Pancreas (tissue), 10 donors: Measurements from ENCODE around the gene LYPD6B. TPM values are rescaled to one million over a fixed set of nuclear protein-coding genes. Genes with fewer than 3 reads are reported as not detected.

Experiments used
- ATAC-seq, 4 donors: fragments of 200-7000 bp; cut with Tn5 transposase; one replicate each; pipeline versions ENCODE4 v1.8.0 to v1.9.1; 2020; ENCODE audit warnings: mild to moderate bottlenecking in 4 of 4, moderate library complexity in 4 of 4
- DNase-seq, 6 donors: peaks; one replicate each; pipeline ENCODE4 v3.0.0-alpha.2; 2020
- FAIRE-seq: peaks from 2 replicates; lab custom pipeline; 2012; peaks lifted over from hg19 to GRCh38; lab: Jason Lieb, UNC
- H3K27ac ChIP-seq, 4 donors: fragments of 200-600 bp; sonication (generic); 1 replicate in 3 of 4; 2 replicates in 1 of 4; pipeline versions ENCODE4 v1.5.0 to v1.8.0; 2020
- H3K27me3 ChIP-seq, 4 donors: fragments of 200-600 bp; one replicate each; pipeline ENCODE4 v1.8.0; 2021
- H3K36me3 ChIP-seq, 3 donors: fragments of 200-600 bp; sonication (generic) in 1 of 3; one replicate each; pipeline versions ENCODE4 v1.5.0 to v1.8.0; 2020 to 2021
- H3K4me1 ChIP-seq, 3 donors: fragments of 200-600 bp; one replicate each; pipeline ENCODE4 v1.8.0; 2021
- H3K4me3 ChIP-seq, 4 donors: fragments of 200-600 bp; sonication (generic) in 2 of 4; one replicate each; pipeline versions ENCODE4 v1.5.0 to v1.8.0; 2020 to 2021
- H3K9me3 ChIP-seq, 4 donors: fragments of 200-600 bp; one replicate each; pipeline ENCODE4 v1.8.0; 2021
- WGBS, 2 donors: extraction: QIAGEN DNeasy Blood & Tissue Kit; methylation state at CpG; one replicate each; pipeline ENCODE4 v1.1.7; 2013; 5-methylcytosine and 5-hydroxymethylcytosine counted together
- intact Hi-C, 3 donors: fragments of 100-400 bp; cut with DNase I; formaldehyde crosslinking; loops; one replicate each; pipeline versions ENCODE4 v1.11.1 to v1.14.2; 2022
- polyA plus RNA-seq, 2 donors: library from polyadenylated mRNA; stranded (reverse); fragments of 200-250 nt; gene quantifications; one replicate each; pipeline ENCODE4 v1.2.3, GENCODE V29; 2013
- total RNA-seq, 6 donors: library from RNA; stranded (reverse); fragmentation: NEBNext Ultra II Directional in 4 of 6; extraction: Animal tissue kit (Norgen Biotek cat#: 25700) in 4 of 6; gene quantifications; one replicate each; pipeline versions ENCODE4 v1.2.1 to v1.2.4, GENCODE V29; 2021 to 2023
- TF ChIP-seq, protein P1 (sequence below), 4 donors: fragments of 200-600 bp; sonication (generic) in 3 of 4; IDR thresholded peaks; one replicate each; pipeline versions ENCODE4 v1.5.0 to v1.8.0; 2021; ENCODE audit warnings: antibody characterized with exemption in 4 of 4
- donor health status: healthy with polysubstance abuse.
- donor health status: DM: no; HTN: no; CAD: no; lungs with moderate emphysema.
- donor health status: DM: no; HTN: no; CAD: no.
- donor health status: control.
- donor health status: control.
- donor health status: Bipolar disorder and iron deficiency.
- donor health status: DM: yes; HTN: yes; CAD: no.
- donor health status: DM: no; HTN: no; CAD: no.
- donor health status: DM: no; HTN: no; CAD: no.
- donor health status: DM: yes; HTN: yes; CAD: no.

LYPD6B gene
- total and polyA plus RNA-seq, 8 donors: 3.0 to 8.1 (median 4.6) TPM

DNA sequence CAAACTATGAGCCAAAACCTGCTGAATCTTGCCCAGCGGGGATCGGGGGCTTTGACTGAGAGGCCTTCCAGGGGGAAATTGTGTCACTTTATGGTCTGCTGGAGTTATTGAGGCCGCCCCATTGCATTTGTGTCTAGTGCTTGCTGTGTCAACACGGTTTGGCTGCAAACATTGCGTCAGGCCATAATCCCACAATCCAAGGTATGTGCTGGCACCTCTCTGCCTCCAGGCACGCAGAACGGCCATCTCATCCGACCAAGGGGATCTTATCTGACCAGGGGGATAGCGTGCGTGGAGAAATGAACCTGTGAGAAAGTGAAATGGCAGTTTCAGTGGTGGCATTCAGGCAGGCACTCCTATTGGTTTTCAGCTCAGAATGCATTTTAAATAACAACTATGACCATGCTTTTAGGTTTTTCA is 18.1 kb upstream of the LYPD6B start:
- Histone ChIP-seq H3K27me3 (no peaks in the 10 kb centered on the region), H3K4me3 (no peak overlapping the region), H3K4me1 (no peaks in the 10 kb centered on the region), H3K36me3 (no peaks in the 10 kb centered on the region), H3K27ac (no peak overlapping the region), H3K9me3 (no peaks in the 10 kb centered on the region)
- FAIRE-seq: no peak
- intact Hi-C loops: loop anchor here in 1 of 3 donors (5.0 kb wide), 1 partner anchor 547 kb away; no protein-coding TSS in a partner anchor
- ATAC-seq: peak in 2 of 4 donors; percentile 28 to 34
- TF ChIP-seq, protein P1, sequence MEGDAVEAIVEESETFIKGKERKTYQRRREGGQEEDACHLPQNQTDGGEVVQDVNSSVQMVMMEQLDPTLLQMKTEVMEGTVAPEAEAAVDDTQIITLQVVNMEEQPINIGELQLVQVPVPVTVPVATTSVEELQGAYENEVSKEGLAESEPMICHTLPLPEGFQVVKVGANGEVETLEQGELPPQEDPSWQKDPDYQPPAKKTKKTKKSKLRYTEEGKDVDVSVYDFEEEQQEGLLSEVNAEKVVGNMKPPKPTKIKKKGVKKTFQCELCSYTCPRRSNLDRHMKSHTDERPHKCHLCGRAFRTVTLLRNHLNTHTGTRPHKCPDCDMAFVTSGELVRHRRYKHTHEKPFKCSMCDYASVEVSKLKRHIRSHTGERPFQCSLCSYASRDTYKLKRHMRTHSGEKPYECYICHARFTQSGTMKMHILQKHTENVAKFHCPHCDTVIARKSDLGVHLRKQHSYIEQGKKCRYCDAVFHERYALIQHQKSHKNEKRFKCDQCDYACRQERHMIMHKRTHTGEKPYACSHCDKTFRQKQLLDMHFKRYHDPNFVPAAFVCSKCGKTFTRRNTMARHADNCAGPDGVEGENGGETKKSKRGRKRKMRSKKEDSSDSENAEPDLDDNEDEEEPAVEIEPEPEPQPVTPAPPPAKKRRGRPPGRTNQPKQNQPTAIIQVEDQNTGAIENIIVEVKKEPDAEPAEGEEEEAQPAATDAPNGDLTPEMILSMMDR (IDR thresholded peaks at IDR 0.05): no peak
- WGBS, 2 donors: 73 to 76% methylated on average over 10 of the region's 10 CpGs
- no peak for DNase-seq

DNA sequence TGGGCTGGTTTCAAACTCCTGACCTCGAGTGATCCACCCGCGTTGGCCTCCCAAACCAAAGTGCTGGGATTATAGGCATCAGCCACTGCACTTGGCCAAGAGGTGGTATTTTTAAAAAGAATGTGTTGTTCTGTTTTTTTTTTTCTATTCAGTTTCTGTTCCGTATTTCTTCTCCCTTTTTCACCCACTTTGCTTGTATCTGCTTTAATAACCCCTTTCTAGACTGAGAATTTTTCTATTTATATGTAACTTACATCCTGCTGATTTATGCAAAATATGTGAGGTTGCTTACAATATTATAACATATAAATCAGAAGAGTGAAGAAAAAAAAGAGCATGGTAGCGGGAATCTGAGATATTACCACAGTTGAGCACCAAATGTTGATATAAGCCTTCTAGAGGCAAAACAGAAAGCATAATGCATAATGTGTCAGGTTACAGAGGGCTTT is 17.2 kb upstream of the LYPD6B start:
- FAIRE-seq: no peak
- intact Hi-C loops: loop anchor here in 1 of 3 donors (5.0 kb wide), 1 partner anchor 546 kb away; no protein-coding TSS in a partner anchor

DNA sequence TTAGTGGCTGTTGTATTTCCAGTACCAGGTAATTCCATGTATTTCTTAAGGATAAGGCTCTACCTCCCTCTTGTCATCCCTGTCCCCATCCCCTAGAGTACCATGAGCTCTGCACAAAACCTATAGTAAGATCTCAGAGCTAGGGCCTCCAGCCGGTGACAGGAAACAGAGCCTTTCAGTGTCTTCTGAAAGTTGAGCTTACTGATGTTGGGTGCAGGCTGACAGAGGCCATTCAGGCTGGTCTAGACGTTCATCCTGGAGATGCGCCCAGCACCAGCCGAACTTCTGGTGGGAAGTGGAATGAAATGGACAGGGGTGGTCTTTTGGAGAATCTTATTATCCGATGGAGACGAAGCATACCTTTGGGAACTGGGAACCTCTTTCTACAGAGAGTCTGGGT is 16.7 kb upstream of the LYPD6B start:
- FAIRE-seq: no peak
- TF ChIP-seq, protein P1 (IDR thresholded peaks at IDR 0.05): no peak

More for the DNA sequence above, 17.2 kb upstream of the LYPD6B start:
- DNase-seq (no peak), ATAC-seq (no peak)
- Histone ChIP-seq H3K4me1 (no peaks in the 10 kb centered on the region), H3K36me3 (no peaks in the 10 kb centered on the region), H3K27ac (no peak overlapping the region), H3K9me3 (no peaks in the 10 kb centered on the region), H3K27me3 (no peaks in the 10 kb centered on the region), H3K4me3 (no peak overlapping the region)
- 92 to 94% methylated on average over 5 of the region's 5 CpGs for WGBS, 2 donors
- TF ChIP-seq, protein P1 (IDR thresholded peaks at IDR 0.05): no peak

DNA sequence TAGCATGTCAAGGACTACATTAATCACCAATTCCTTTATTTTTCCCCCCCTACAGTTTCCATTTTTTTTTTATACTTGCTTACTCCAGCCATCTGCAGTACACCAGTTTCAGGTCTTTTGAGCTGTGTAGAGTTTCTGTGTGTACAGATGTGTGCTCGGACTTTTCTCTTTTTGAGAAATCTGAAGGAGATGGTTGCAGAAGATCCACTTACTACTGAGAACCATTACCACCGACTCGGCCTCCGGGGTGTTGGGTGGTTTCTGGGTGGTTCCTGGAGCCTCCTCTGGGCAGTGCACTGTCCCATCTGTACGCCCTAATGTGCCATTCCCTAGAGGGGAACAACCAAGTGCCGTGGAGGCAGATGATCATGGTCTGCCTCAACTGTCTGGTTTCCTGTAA is 15.4 kb upstream of the LYPD6B start:
- Histone ChIP-seq H3K9me3 (no peaks in the 10 kb centered on the region), H3K27ac (no peak overlapping the region), H3K4me3 (no peak overlapping the region), H3K27me3 (no peaks in the 10 kb centered on the region), H3K36me3 (no peaks in the 10 kb centered on the region), H3K4me1 (no peaks in the 10 kb centered on the region)
- 94 to 100% methylated on average over 6 of the region's 6 CpGs for WGBS, 2 donors
- TF ChIP-seq, protein P1 (IDR thresholded peaks at IDR 0.05): no peak
- intact Hi-C loops: loop anchor here in 1 of 3 donors (5.0 kb wide), 1 partner anchor 544 kb away; no protein-coding TSS in a partner anchor
- ATAC-seq (no peak), DNase-seq (no peak), FAIRE-seq (no peak)

More for the DNA sequence above, 16.7 kb upstream of the LYPD6B start:
- Histone ChIP-seq H3K4me3 (no peak overlapping the region), H3K9me3 (no peaks in the 10 kb centered on the region), H3K27me3 (no peaks in the 10 kb centered on the region), H3K36me3 (no peaks in the 10 kb centered on the region), H3K27ac (no peak overlapping the region), H3K4me1 (no peaks in the 10 kb centered on the region)
- no peak for ATAC-seq
- intact Hi-C loops: loop anchor here in 1 of 3 donors (5.0 kb wide), 1 partner anchor 546 kb away; no protein-coding TSS in a partner anchor
- WGBS, 2 donors: 92% methylated on average over 6 of the region's 6 CpGs
- no peak for DNase-seq

DNA sequence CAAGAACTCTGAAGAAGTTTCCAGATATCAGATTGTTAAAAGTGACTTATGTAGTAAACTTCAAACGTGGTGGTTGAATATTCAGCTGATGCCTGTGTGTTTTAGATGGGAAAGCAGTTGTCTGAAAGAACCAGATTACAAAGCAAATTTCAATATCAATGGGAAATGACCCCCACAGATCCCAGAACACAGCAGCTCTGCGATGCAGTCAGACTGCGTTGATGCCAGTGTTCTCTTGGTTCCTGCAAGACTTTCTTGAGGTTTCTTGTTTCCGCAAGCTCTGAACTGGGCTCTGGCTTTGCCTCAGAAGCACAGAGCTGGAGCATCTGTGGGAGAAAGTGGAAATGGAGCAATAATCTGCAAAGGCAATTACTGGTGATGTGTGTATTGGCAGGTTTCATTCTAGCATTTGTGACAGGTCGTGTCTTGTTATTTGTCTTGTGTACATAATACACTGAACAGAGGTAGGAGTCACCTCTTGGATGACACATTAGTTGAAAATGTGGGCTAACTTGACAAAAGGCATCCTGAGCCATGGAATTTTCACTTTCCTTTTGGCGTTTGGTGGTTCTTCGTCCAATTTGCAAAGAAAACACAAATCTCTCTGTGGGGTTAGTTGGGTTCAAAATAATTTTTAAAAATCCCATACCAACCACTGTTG is 10.8 kb upstream of the LYPD6B start:
- DNase-seq (no peak), ATAC-seq (no peak), FAIRE-seq (no peak)
- Histone ChIP-seq H3K4me1 (no peaks in the 10 kb centered on the region), H3K9me3 (no peaks in the 10 kb centered on the region), H3K27ac (no peak overlapping the region), H3K4me3 (no peak overlapping the region), H3K36me3 (no peaks in the 10 kb centered on the region), H3K27me3 (no peaks in the 10 kb centered on the region)
- TF ChIP-seq, protein P1 (IDR thresholded peaks at IDR 0.05): no peak
- intact Hi-C loops: no loop called here
- WGBS, 2 donors: 80 to 83% methylated on average over 7 of the region's 7 CpGs
